Skin of body (tissue), 2 donors: ENCODE data around the gene LRRC8A. TPM values are rescaled to one million over a fixed set of nuclear protein-coding genes. Genes with fewer than 3 reads are reported as not detected.
A peak's percentile ranks its signal among the peaks of the same experiment; 100 is the strongest.
"Not testable (repeated sequence)": the region's sequence is repeated elsewhere in the genome, so short reads cannot be mapped to it uniquely, and the experiment has no call there.

Source experiments
- DNase-seq: peaks from one replicate; lab custom pipeline; 2025; lab: John Stamatoyannopoulos, UW
- total RNA-seq: library from RNA; depleted of rRNA; stranded (reverse); fragments of >200 nt; gene quantifications from one replicate; pipeline ENCODE4 v1.2.3, GENCODE V29; 2014

The LRRC8A gene
- total RNA-seq, 1 donor from 2014 or later: 27.5 TPM

GRCh38 chr9:128947527-128948301 is 65.8 kb downstream of the LRRC8A start, which contains the start of the genes DOLK and NUP188:
Gene DOLK, minus strand, starts transcription at chr9:128947603. Its CDS starts 300 bp downstream, at chr9:128947303.
Gene NUP188, plus strand, starts transcription at chr9:128947699. Its CDS starts 21 bp downstream, at chr9:128947720.
- peak; percentile 79 for DNase-seq

- DNase-seq: not testable (repeated sequence)
These were observed 79.5 kb downstream of the LRRC8A start for GRCh38 chr9:128961403-128961802.

Other genes with a start within 250 kb of the LRRC8A start
- gene DYNC2I2, start 225.3 kb upstream of the LRRC8A start, total RNA-seq: 21.1 TPM
- gene SET, start 192.9 kb upstream of the LRRC8A start, total RNA-seq: 298 TPM
- 2.0 TPM for gene PKN3, start 179.6 kb upstream of the LRRC8A start, total RNA-seq
- gene ZDHHC12, start 158.0 kb upstream of the LRRC8A start, total RNA-seq: 7.5 TPM
- 18.1 TPM for gene ZER1, start 110.2 kb upstream of the LRRC8A start, total RNA-seq
- gene TBC1D13, start 94.9 kb upstream of the LRRC8A start, total RNA-seq: 7.1 TPM
- 7.0 TPM for gene ENDOG, start 63.6 kb upstream of the LRRC8A start, total RNA-seq
- 10.6 TPM for gene SPOUT1, start 52.3 kb upstream of the LRRC8A start, total RNA-seq
- 3.4 TPM for gene KYAT1, start 183 bp upstream of the LRRC8A start, total RNA-seq
- 13.5 TPM for gene PHYHD1, start 38.8 kb downstream of the LRRC8A start, total RNA-seq
- 7.8 TPM for gene DOLK, start 65.5 kb downstream of the LRRC8A start, total RNA-seq
- gene NUP188, start 65.6 kb downstream of the LRRC8A start, total RNA-seq: 49.8 TPM
- 33.0 TPM for gene SH3GLB2, start 146.2 kb downstream of the LRRC8A start, total RNA-seq
- gene MIGA2, start 154.5 kb downstream of the LRRC8A start, total RNA-seq: 16.2 TPM
- gene DOLPP1, start 199.0 kb downstream of the LRRC8A start, total RNA-seq: 6.2 TPM
- gene CRAT, start 228.7 kb downstream of the LRRC8A start, total RNA-seq: 28.7 TPM
- gene PTPA, start 229.3 kb downstream of the LRRC8A start, total RNA-seq: 42.2 TPM